K562 (cell line): Measurements from ENCODE around the gene UNC5C.

Experiments used
- MAZ ChIP-seq, 2 experiments: fragments of 450-650 bp in 1 of 2; sonication (generic) in 1 of 2; formaldehyde crosslinking; IDR thresholded peaks in 1 of 2; conservative IDR thresholded peaks in 1 of 2; 2 replicates each; pipeline versions ENCODE4 v1.4.0 to v1.5.0; 2020; ENCODE audit warnings: mild to moderate bottlenecking in 1 of 2, missing genetic modification reagents in 1 of 2
- MBD2 ChIP-seq: sonication (generic); IDR thresholded peaks from 2 replicates; pipeline ENCODE4 v1.6.1; 2016; ENCODE audit warnings: low read depth, borderline replicate concordance
- NRF1 ChIP-seq, 2 experiments: fragments of 450-650 bp; IDR thresholded peaks in 1 of 2; conservative IDR thresholded peaks in 1 of 2; 2 replicates each; pipeline ENCODE4 v1.6.1; 2014; ENCODE audit warnings: mild to moderate bottlenecking in 2 of 2
- POLR2A ChIP-seq: fragments of 450-650 bp; conservative IDR thresholded peaks from 2 replicates; pipeline ENCODE4 v1.6.1; 2016
- SAP30 ChIP-seq: fragments of 200-600 bp; sonication (generic); IDR thresholded peaks from 2 replicates; pipeline ENCODE4 v1.6.1; 2012; ENCODE audit warnings: borderline replicate concordance, low read depth, mild to moderate bottlenecking, moderate library complexity, low read length, control low read depth, inconsistent platforms; ENCODE audit not compliant: insufficient read depth, poor library complexity, severe bottlenecking
- ZNF277 ChIP-seq: fragments of 250-450 bp; sonication (Bioruptor Pico); IDR thresholded peaks from 2 replicates; pipeline ENCODE4 v1.8.0; 2022; ENCODE audit warnings: inconsistent platforms, mild to moderate bottlenecking, moderate library complexity, borderline replicate concordance

- TF ChIP-seq POLR2A (no peak), ZNF277 (CRISPR knock-in tag) (no peak), MAZ (CRISPR knock-in tag; conservative IDR thresholded peaks at IDR 0.05 in 1 of 2, IDR thresholded peaks at IDR 0.05 in 1 of 2) (no peak), MBD2 (no peak), NRF1 (conservative IDR thresholded peaks at IDR 0.05 in 1 of 2, IDR thresholded peaks at IDR 0.05 in 1 of 2) (no peak), SAP30 (no peak)
Observed at GRCh38 chr4:95535180-95535579, 13.6 kb downstream of the UNC5C start.
